ENCODE results near the gene PLCL2.

PLCL2 gene

DNA sequence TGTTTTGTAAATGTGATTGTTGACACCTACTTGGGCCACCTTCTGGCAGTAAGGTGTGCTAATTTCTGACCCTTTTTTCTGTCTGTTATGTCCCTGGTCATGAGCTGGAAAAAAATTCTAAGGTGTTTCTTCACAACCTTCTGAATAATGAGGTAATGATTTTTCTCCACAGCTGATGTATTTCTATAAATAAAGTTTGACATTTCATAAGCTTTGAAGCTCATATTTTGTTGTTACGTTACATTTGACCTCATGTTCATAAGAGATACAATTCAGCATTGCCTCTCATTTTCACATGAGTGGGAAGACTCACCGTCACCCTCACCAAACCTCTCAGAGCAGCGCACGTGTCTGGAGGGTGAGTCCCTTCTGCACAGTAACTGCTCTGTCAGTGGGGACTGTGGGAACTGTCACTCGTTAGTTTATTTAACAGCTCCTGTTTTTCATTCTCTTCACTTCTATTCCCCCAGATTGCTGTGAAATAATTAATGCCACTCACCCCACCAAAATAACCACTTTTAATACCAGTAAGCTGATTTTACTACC lies 140.9 kb downstream of the PLCL2 start:
- Histone ChIP-seq H3K27me3 (ENCODE audit: control insufficient read depth, insufficient read depth, low read length, poor library complexity, severe bottlenecking) (no peaks in the 10 kb centered on the region), H3K27ac (ENCODE audit: insufficient read depth, low read depth, low read length, poor library complexity, severe bottlenecking) (no peak overlapping the region), H3K9me3 (ENCODE audit: control insufficient read depth, low read length) (no peaks in the 10 kb centered on the region), H3K4me1 (ENCODE audit: control insufficient read depth, insufficient read depth, low read length) (no peaks in the 10 kb centered on the region), H3K36me3 (ENCODE audit: control insufficient read depth, insufficient read depth, low read length) (no peaks in the 10 kb centered on the region), H3K4me3 (ENCODE audit: insufficient read depth, low read depth, low read length) (no peak overlapping the region)
- WGBS, 2 experiments, result 93 to 98% methylated on average over 5 of the region's 5 CpGs

DNA sequence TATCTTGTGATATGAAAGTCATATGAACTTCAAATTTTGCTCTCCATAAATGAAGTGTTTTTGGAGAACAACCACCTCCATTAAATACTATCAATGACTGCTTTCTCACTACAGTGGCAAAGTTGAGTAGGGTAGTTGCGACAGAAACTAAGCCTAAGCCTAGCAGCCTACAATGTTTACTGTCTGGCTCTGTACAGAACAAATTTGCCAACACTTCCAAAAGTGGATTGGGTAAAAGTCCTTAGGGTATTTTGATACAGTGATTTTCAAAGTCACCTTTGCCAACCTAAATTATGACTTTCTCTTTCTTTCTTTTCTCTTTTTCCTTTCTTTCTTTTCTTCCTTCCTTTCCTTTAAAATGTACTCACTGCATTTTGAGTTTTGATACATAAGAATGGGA lies 142.6 kb downstream of the PLCL2 start:
- Histone ChIP-seq H3K4me1 (ENCODE audit: control insufficient read depth, insufficient read depth, low read length) (no peaks in the 10 kb centered on the region), H3K27me3 (ENCODE audit: control insufficient read depth, insufficient read depth, low read length, poor library complexity, severe bottlenecking) (no peaks in the 10 kb centered on the region), H3K4me3 (ENCODE audit: insufficient read depth, low read depth, low read length) (no peak overlapping the region), H3K9me3 (ENCODE audit: control insufficient read depth, low read length) (no peaks in the 10 kb centered on the region), H3K36me3 (ENCODE audit: control insufficient read depth, insufficient read depth, low read length) (no peaks in the 10 kb centered on the region), H3K27ac (ENCODE audit: insufficient read depth, low read depth, low read length, poor library complexity, severe bottlenecking) (no peak overlapping the region)
- 94 to 100% methylated on average over 1 of the region's 1 CpG for WGBS, 2 experiments

DNA sequence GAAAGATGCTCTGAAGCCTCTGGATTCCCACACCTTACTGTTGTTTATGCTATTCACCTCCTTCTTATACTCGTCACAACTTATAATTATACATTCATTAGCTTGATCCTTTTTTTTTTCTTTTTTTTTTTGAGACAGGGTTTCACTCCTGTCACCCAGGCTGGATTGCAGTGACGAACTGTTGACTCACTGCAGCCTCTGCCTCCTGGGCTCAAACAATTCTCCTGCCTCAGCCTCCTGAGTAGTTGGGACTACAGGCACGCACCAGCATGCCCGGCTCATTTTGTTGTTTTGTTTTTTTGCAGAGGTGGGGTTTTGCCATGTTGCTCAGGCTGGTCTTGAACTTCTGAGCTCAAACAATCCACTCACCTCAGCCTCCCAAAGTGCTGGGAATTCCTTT lies 143.6 kb downstream of the PLCL2 start:
- H3K4me3 ChIP-seq (ENCODE audit: insufficient read depth, low read depth, low read length), result no peak overlapping the region

DNA sequence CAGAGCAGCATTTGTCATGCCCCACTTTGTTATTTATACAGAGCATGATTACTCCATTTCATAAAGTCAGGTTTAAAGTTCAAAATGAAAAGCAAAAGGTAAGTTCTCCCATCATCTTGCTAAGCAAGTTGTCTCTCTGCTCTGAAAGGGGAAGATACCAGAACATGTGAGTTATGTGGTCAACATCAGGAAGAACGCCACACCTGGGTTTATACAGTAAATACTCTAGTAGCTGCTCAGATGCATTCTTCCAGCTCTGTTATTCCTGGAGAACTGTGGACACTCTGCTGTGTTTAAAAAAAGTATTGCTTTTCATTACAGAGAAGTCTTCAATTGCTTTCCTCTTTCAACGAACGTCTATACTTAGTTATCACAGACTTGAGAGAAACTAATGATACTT lies 145.7 kb downstream of the PLCL2 start:
- no peaks in the 10 kb centered on the region for H3K36me3 ChIP-seq (ENCODE audit: control insufficient read depth, insufficient read depth, low read length)
- H3K27me3 ChIP-seq (ENCODE audit: control insufficient read depth, insufficient read depth, low read length, poor library complexity, severe bottlenecking), result no peaks in the 10 kb centered on the region
- WGBS, 2 experiments, result 85 to 93% methylated on average over 1 to 3 of the region's 3 CpGs
- H3K27ac ChIP-seq (ENCODE audit: insufficient read depth, low read depth, low read length, poor library complexity, severe bottlenecking), result no peak overlapping the region
- no peak overlapping the region for H3K4me3 ChIP-seq (ENCODE audit: insufficient read depth, low read depth, low read length)
- no peaks in the 10 kb centered on the region for H3K9me3 ChIP-seq (ENCODE audit: control insufficient read depth, low read length)
- no peaks in the 10 kb centered on the region for H3K4me1 ChIP-seq (ENCODE audit: control insufficient read depth, insufficient read depth, low read length)

More for the DNA sequence above, 143.6 kb downstream of the PLCL2 start:
- Histone ChIP-seq H3K27ac (ENCODE audit: insufficient read depth, low read depth, low read length, poor library complexity, severe bottlenecking) (no peak overlapping the region), H3K9me3 (ENCODE audit: control insufficient read depth, low read length) (no peaks in the 10 kb centered on the region), H3K36me3 (ENCODE audit: control insufficient read depth, insufficient read depth, low read length) (no peaks in the 10 kb centered on the region), H3K4me1 (ENCODE audit: control insufficient read depth, insufficient read depth, low read length) (no peaks in the 10 kb centered on the region), H3K27me3 (ENCODE audit: control insufficient read depth, insufficient read depth, low read length, poor library complexity, severe bottlenecking) (no peaks in the 10 kb centered on the region)
- 91 to 92% methylated on average over 4 of the region's 4 CpGs for WGBS, 2 experiments

DNA sequence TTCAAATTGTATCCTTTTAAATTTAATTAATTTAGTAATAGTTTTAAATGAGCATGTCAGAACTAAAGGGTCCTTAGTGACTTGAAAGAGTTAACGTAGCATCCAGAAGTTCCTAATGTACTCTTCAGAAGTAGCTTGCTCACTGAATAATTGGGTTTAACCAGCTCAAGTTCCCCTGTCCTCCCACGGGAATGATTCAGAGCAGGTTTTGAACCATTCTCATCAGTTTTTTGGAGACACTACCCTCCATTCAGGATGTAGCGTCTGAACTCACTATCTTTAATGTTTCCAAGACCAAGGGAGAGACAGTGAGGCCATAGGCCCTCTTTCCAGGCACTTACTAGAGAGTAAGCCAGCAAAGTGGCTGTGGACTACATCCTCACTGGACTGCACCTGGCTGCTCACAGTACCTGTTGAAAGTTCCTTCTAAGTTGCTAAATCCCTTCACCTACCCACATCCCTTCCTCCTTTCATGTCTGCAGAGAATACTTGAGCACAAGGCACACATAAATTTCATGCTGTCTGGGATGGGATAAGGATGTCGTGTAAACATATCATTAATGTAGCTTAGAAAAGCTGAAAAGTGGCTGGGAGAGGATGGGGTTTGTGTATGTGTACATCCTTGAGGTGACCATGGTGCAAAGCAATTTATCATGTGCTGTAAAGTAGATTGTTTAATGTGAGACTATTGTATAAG lies 146.3 kb downstream of the PLCL2 start:
- no peak overlapping the region for H3K27ac ChIP-seq (ENCODE audit: insufficient read depth, low read depth, low read length, poor library complexity, severe bottlenecking)
- no peaks in the 10 kb centered on the region for H3K9me3 ChIP-seq (ENCODE audit: control insufficient read depth, low read length)
- no peak overlapping the region for H3K4me3 ChIP-seq (ENCODE audit: insufficient read depth, low read depth, low read length)
- H3K27me3 ChIP-seq (ENCODE audit: control insufficient read depth, insufficient read depth, low read length, poor library complexity, severe bottlenecking), result no peaks in the 10 kb centered on the region
- WGBS, 2 experiments, result 83% methylated on average over 4 of the region's 4 CpGs
- H3K36me3 ChIP-seq (ENCODE audit: control insufficient read depth, insufficient read depth, low read length), result no peaks in the 10 kb centered on the region
- no peaks in the 10 kb centered on the region for H3K4me1 ChIP-seq (ENCODE audit: control insufficient read depth, insufficient read depth, low read length)

DNA sequence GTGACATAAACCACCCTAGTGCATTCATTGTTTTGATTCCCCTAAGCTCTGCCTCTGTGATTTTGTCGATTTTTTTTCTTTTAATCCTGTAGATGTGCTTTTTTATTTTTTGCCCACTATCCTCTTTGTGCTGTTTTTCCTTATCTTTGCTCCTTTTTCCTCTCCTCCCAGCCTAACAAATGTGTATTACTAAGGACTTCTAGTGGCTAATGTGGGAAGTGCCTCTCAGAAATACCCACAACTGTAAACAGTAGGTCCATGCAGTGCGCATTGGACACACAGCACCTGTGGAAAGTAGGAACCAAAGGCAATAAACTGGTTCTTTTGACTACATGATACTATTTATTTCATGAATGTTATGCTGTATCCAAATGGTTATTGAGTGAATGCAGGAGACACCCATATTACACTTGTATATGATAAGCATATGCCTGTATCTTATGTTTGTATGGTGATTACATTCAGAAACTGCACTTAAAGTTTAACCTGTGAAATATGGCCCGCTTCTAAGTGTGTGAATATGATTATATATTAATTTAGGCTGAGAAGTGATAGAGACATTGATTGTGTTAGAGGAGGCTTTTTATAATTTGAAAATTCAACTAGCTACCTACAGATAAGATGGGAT lies 147.8 kb downstream of the PLCL2 start:
- Histone ChIP-seq H3K27ac (ENCODE audit: insufficient read depth, low read depth, low read length, poor library complexity, severe bottlenecking) (no peak overlapping the region), H3K27me3 (ENCODE audit: control insufficient read depth, insufficient read depth, low read length, poor library complexity, severe bottlenecking) (no peaks in the 10 kb centered on the region), H3K4me3 (ENCODE audit: insufficient read depth, low read depth, low read length) (no peak overlapping the region), H3K9me3 (ENCODE audit: control insufficient read depth, low read length) (no peaks in the 10 kb centered on the region), H3K36me3 (ENCODE audit: control insufficient read depth, insufficient read depth, low read length) (no peaks in the 10 kb centered on the region), H3K4me1 (ENCODE audit: control insufficient read depth, insufficient read depth, low read length) (no peaks in the 10 kb centered on the region)
- 62 to 74% methylated on average over 2 to 3 of the region's 3 CpGs for WGBS, 2 experiments

DNA sequence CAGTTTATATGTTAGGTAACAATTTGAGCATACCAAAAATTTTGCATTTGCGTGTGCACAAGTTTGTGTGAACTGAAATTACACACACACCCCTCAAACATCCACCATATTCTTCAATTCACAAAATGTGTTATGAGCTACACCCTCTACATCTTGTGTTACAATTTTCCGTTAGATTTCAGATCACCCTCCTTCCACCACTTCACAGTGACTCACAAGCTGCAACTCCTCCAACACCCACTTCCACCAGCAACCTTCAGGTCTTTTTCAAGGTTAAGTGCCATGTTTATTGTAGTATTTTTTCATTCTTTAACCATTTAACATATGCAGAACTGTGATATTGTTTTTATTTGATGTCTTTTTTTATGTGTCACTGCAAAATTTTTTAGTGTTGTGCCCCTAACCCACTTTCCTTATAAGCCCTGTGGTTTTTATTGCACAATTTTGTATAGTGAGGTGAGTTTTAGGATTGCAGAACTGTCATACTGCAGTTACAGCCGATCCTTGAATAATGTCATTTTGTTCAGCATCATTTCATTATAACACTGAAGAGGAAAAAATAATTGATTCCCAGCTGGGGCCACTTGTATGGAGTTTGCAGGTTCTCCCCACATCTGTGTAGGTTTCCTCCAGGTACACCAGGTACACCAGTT lies 148.9 kb downstream of the PLCL2 start:
- Histone ChIP-seq H3K4me1 (ENCODE audit: control insufficient read depth, insufficient read depth, low read length) (no peaks in the 10 kb centered on the region), H3K27me3 (ENCODE audit: control insufficient read depth, insufficient read depth, low read length, poor library complexity, severe bottlenecking) (no peaks in the 10 kb centered on the region), H3K27ac (ENCODE audit: insufficient read depth, low read depth, low read length, poor library complexity, severe bottlenecking) (no peak overlapping the region), H3K36me3 (ENCODE audit: control insufficient read depth, insufficient read depth, low read length) (no peaks in the 10 kb centered on the region), H3K9me3 (ENCODE audit: control insufficient read depth, low read length) (no peaks in the 10 kb centered on the region), H3K4me3 (ENCODE audit: insufficient read depth, low read depth, low read length) (no peak overlapping the region)
- 89 to 96% methylated on average over 3 of the region's 3 CpGs for WGBS, 2 experiments

DNA sequence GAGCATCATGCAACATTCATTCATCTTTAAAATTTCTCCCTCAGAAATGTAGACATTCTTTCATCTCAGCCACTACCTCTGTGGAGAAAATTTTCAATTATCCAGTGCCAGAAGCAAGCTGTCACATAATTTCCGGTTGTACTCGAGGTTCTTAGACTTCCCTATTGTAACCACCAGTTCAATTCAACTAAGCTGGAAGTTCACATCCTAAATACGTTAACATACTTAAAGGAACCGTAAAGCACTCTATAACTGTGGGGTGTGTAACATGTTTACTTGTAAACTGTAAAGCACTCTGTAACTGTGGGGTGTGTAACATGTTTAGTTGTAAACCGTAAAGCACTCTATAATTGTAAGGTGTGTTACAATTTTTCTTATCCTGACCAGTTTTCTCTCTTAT lies 150.3 kb downstream of the PLCL2 start:
- Histone ChIP-seq H3K4me1 (ENCODE audit: control insufficient read depth, insufficient read depth, low read length) (no peaks in the 10 kb centered on the region), H3K36me3 (ENCODE audit: control insufficient read depth, insufficient read depth, low read length) (no peaks in the 10 kb centered on the region), H3K4me3 (ENCODE audit: insufficient read depth, low read depth, low read length) (no peak overlapping the region), H3K27me3 (ENCODE audit: control insufficient read depth, insufficient read depth, low read length, poor library complexity, severe bottlenecking) (no peaks in the 10 kb centered on the region), H3K9me3 (ENCODE audit: control insufficient read depth, low read length) (no peaks in the 10 kb centered on the region), H3K27ac (ENCODE audit: insufficient read depth, low read depth, low read length, poor library complexity, severe bottlenecking) (no peak overlapping the region)
- 95 to 97% methylated on average over 4 to 5 of the region's 5 CpGs for WGBS, 2 experiments

DNA sequence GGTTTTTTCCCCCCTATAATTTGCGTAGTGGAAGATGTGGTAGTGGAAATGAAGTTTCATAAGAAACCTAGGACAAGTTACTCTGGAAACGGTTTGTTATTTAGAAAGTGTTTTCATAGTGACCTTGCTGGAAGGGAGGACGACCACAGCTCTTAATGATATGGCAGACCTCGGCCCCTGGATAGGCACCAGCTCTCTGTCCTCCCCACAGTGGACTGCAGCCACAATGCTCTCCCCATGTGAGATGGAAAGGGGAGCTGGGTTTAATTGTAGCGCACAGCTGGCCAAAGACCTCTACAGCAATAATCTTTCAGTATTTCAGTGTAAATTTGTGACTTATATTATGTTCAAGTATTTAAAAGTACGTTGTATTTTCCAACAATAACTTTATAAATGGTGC lies 151.2 kb downstream of the PLCL2 start:
- 75 to 98% methylated on average over 3 to 5 of the region's 6 CpGs for WGBS, 2 experiments
- no peaks in the 10 kb centered on the region for H3K9me3 ChIP-seq (ENCODE audit: control insufficient read depth, low read length)
- H3K27me3 ChIP-seq (ENCODE audit: control insufficient read depth, insufficient read depth, low read length, poor library complexity, severe bottlenecking), result no peaks in the 10 kb centered on the region
- no peak overlapping the region for H3K27ac ChIP-seq (ENCODE audit: insufficient read depth, low read depth, low read length, poor library complexity, severe bottlenecking)
- H3K4me1 ChIP-seq (ENCODE audit: control insufficient read depth, insufficient read depth, low read length), result no peaks in the 10 kb centered on the region
- no peaks in the 10 kb centered on the region for H3K36me3 ChIP-seq (ENCODE audit: control insufficient read depth, insufficient read depth, low read length)
- H3K4me3 ChIP-seq (ENCODE audit: insufficient read depth, low read depth, low read length), result no peak overlapping the region

DNA sequence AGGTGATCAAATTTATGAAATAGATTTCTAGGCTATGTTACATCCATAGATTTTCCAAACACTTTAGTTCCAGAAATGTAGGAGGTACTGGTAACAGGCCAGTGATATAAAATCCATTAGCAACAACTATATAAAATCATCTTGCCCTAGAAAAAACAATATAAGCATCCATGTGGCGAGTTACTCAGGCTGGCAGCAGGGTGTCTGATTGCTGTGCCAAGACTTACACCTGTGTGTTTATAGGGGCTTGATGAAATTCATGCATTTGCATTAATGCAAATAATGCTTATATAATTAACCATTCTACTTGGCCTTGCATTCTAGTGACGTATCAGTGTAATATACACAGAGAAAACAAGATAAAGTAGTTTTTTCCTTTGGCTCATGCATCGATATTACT lies 153.4 kb downstream of the PLCL2 start:
- WGBS, 2 experiments, result 83 to 100% methylated on average over 2 to 3 of the region's 3 CpGs
- Histone ChIP-seq H3K36me3 (ENCODE audit: control insufficient read depth, insufficient read depth, low read length) (no peaks in the 10 kb centered on the region), H3K27me3 (ENCODE audit: control insufficient read depth, insufficient read depth, low read length, poor library complexity, severe bottlenecking) (no peaks in the 10 kb centered on the region), H3K27ac (ENCODE audit: insufficient read depth, low read depth, low read length, poor library complexity, severe bottlenecking) (no peak overlapping the region), H3K9me3 (ENCODE audit: control insufficient read depth, low read length) (no peaks in the 10 kb centered on the region), H3K4me1 (ENCODE audit: control insufficient read depth, insufficient read depth, low read length) (no peaks in the 10 kb centered on the region), H3K4me3 (ENCODE audit: insufficient read depth, low read depth, low read length) (no peak overlapping the region)

Data from ectodermal cell (in vitro differentiated cells).